Superior temporal gyrus (tissue), 1 donor: ENCODE measurements around the gene SOX6.

ENCODE experiments used
- DNase-seq: peaks from one replicate; pipeline ENCODE4 v3.0.0-alpha.2; 2016; ENCODE audit errors: extremely low spot score

SOX6 gene

GRCh38 chr11:16318320-16318719 is 38.0 kb downstream of the SOX6 start:
- DNase-seq: no peak

GRCh38 chr11:16317712-16318111 is 38.6 kb downstream of the SOX6 start:
- DNase-seq: no peak

GRCh38 chr11:16313846-16314245 is 42.5 kb downstream of the SOX6 start:
- DNase-seq: no peak

- DNase-seq: no peak
Measured at GRCh38 chr11:16312233-16312765, 44.0 kb downstream of the SOX6 start.

GRCh38 chr11:16311831-16312230 is 44.5 kb downstream of the SOX6 start:
- DNase-seq: no peak

GRCh38 chr11:16310943-16311342 is 45.4 kb downstream of the SOX6 start:
- DNase-seq: no peak

- DNase-seq: no peak
Measured at GRCh38 chr11:16309226-16309625, 47.1 kb downstream of the SOX6 start.

GRCh38 chr11:16301462-16301861 is 54.9 kb downstream of the SOX6 start:
- DNase-seq: no peak

GRCh38 chr11:16299884-16300782 is 56.2 kb downstream of the SOX6 start:
- DNase-seq: no peak

GRCh38 chr11:16299390-16299789 is 57.0 kb downstream of the SOX6 start:
- DNase-seq: no peak

GRCh38 chr11:16297332-16297731 is 59.0 kb downstream of the SOX6 start:
- no peak for DNase-seq

- no peak for DNase-seq
Measured at GRCh38 chr11:16296273-16296672, 60.1 kb downstream of the SOX6 start.

GRCh38 chr11:16295592-16295991 is 60.8 kb downstream of the SOX6 start:
- DNase-seq: no peak

GRCh38 chr11:16293204-16293681 is 63.1 kb downstream of the SOX6 start:
- no peak for DNase-seq

- no peak for DNase-seq
Measured at GRCh38 chr11:16292167-16292859, 64.0 kb downstream of the SOX6 start.

GRCh38 chr11:16291729-16292128 is 64.6 kb downstream of the SOX6 start:
- no peak for DNase-seq

- no peak for DNase-seq
Measured at GRCh38 chr11:16289541-16289940, 66.8 kb downstream of the SOX6 start.

- DNase-seq: no peak
Measured at GRCh38 chr11:16287630-16288280, 68.6 kb downstream of the SOX6 start.

- DNase-seq: no peak
Measured at GRCh38 chr11:16286095-16286494, 70.3 kb downstream of the SOX6 start.

- DNase-seq: no peak
Measured at GRCh38 chr11:16280256-16280682, 76.1 kb downstream of the SOX6 start.

- no peak for DNase-seq
Measured at GRCh38 chr11:16279524-16279923, 76.8 kb downstream of the SOX6 start.

- no peak for DNase-seq
Measured at GRCh38 chr11:16278979-16279378, 77.4 kb downstream of the SOX6 start.
